Astrocyte of the spinal cord (primary cell): ENCODE measurements around the gene DVL1.

ENCODE experiments used
- DNase-seq: peaks from one replicate; pipeline ENCODE4 v3.0.0; 2011; ENCODE audit warnings: low read depth, low spot score
- H3K4me3 ChIP-seq: 2 replicates; pipeline ENCODE4 v1.5.1; 2011; ENCODE audit warnings: low read depth, mild to moderate bottlenecking, low read length, moderate library complexity
- in situ Hi-C: cut with HindIII; loops from 2 replicates; pipeline ENCODE4 v1.10.0; 2017; ENCODE audit warnings: low sequenced_read_pairs
- TF ChIP-seq, protein P1 (sequence below): IDR thresholded peaks from 2 replicates; pipeline ENCODE4 v1.5.1; 2012; ENCODE audit warnings: low read depth, mild to moderate bottlenecking, low read length, inconsistent platforms

Gene DVL1

DNA sequence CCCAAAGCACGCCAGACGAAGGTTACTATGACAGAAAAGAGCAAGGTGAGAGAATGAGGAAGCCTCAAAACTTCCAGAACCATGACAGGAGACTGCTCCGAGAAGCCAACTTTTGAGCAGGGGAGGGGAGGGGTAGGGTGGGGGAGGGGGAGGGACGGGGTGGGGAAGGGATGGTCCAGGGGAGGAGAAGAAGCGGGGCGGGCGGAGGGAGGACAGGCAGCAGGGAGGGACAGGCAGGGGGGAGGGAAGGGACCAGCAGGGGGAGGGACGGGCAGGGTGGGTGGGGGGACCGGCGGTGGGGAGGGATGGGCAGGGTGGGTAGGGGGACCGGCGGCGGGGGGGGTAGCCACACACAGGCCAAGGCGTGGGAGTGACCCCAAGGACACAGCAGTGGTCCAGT lies 26.8 kb downstream of the DVL1 start:
- no peak for DNase-seq
- TF ChIP-seq, protein P1, sequence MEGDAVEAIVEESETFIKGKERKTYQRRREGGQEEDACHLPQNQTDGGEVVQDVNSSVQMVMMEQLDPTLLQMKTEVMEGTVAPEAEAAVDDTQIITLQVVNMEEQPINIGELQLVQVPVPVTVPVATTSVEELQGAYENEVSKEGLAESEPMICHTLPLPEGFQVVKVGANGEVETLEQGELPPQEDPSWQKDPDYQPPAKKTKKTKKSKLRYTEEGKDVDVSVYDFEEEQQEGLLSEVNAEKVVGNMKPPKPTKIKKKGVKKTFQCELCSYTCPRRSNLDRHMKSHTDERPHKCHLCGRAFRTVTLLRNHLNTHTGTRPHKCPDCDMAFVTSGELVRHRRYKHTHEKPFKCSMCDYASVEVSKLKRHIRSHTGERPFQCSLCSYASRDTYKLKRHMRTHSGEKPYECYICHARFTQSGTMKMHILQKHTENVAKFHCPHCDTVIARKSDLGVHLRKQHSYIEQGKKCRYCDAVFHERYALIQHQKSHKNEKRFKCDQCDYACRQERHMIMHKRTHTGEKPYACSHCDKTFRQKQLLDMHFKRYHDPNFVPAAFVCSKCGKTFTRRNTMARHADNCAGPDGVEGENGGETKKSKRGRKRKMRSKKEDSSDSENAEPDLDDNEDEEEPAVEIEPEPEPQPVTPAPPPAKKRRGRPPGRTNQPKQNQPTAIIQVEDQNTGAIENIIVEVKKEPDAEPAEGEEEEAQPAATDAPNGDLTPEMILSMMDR: no peak
- H3K4me3 ChIP-seq: no peak overlapping the region
- in situ Hi-C loops: no loop called here

DNA sequence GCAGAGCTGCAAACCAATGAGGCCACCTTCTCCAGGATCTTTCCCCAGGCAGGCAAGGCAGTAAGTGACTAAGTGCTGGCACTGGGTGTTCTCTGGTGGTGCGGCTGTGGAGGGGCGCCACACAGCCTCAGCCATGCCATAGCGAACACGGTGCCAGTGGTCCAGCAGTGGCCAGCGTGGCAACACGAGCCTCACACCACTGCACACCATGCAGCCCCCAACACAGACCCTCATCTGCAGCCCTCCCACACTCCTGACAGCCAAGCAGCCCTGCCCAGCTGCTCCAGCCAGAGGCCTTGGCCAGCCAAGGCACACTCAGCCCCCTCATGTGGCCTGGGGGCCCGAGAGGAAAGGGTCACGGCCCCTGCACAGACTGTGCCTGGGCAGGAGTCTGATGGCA lies 27.7 kb downstream of the DVL1 start:
- TF ChIP-seq, protein P1: no peak
- DNase-seq: no peak
- H3K4me3 ChIP-seq: no peak overlapping the region
- in situ Hi-C loops: no loop called here

DNA sequence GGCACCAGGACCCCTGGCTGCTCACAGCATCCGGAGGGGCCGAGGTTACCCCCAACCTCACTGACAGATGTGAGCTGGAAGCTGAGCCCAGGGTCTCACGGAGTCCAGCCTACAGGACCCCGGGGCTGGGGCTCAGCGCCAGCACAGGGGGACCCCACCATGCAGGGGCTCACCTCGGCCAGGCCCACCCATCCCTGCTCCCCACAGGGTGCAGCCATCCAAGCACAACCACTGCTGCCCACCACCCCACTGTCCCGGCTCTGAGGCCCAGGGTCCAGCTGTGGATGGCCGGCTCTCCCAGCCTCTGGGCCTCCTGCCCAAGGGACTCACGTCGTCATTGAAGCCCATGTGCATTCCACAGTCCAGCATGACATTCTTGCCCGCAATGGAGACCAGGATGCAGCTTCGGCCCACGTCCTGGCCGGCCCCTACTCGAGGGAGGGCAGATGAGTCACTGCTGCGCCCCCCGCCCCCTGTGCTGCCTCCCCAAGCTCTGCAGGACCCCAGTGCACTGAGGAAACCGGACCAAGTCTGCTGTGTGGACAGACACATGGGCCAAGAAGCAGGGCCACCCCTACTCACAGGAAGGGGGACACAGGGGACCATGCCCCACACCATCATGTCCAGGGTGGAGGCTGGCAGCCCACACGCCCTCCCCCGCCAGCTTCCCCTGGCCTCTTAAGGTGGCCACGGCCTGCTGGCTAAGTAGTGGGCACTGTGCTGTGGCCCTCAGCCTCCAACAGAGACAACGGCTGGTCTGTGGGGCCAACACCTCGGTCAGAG lies 28.4 kb downstream of the DVL1 start:
- TF ChIP-seq, protein P1: no peak
- in situ Hi-C loops: no loop called here
- DNase-seq: no peak
- H3K4me3 ChIP-seq: no peak overlapping the region

DNA sequence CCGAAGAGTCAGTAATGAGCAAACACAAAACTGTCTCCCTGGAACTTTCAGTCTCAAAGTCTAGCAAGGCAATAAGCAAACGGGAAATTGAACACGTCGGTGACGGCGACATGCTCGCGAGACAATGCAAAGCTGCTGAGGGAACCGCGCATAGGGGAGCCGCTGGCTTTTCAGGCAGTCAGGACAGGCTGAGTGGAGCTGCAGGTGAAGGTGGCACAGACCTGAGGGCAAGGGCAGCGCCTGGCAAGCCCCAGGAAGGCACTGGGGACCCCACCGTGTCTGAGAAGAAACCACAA lies 29.6 kb downstream of the DVL1 start:
- TF ChIP-seq, protein P1: no peak
- DNase-seq: no peak
- in situ Hi-C loops: no loop called here
- no peak overlapping the region for H3K4me3 ChIP-seq

DNA sequence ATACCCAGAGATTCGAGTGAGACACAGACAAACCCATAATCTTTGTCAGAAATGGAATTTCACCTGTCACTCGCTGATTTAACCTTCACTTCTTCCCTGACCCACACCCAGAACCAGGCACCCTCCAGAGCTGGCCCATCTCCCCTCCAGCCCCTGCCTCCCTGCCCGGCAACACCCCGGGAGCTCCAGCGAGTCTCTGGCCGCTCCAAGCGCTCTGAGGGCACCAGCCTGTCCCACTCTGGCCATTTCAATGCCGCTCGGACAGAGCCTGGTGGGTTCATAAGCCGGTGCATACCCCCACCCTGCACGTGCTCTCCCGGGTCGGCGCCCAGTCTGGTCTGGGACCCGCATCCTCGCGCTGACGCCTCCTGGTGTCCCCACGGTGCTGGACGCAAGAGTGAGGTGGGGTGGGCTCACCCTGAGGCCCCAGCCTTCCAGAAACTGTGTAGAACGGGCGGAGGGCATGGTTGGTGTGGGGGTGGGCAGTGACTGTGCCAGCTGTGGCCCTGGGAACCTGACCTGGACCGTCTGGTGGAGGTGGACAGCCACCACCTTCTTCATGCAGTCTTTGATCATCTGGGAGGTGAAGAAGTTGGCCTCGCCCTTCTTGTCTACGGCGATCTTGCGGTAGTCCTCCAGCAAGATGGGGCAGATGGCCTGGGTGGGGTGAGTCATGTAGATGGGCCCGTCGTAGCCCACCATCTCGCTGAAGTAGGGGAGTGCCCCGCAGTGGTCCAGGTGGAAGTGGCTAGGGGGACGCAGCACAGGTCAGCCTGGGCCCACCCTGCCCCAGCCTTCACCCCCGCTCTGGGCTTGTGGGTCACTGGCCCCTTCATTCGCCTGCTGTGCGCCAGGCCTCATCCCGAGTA lies 30.2 kb downstream of the DVL1 start:
- H3K4me3 ChIP-seq: no peak overlapping the region
- in situ Hi-C loops: no loop called here
- DNase-seq: no peak
- TF ChIP-seq, protein P1: no peak

DNA sequence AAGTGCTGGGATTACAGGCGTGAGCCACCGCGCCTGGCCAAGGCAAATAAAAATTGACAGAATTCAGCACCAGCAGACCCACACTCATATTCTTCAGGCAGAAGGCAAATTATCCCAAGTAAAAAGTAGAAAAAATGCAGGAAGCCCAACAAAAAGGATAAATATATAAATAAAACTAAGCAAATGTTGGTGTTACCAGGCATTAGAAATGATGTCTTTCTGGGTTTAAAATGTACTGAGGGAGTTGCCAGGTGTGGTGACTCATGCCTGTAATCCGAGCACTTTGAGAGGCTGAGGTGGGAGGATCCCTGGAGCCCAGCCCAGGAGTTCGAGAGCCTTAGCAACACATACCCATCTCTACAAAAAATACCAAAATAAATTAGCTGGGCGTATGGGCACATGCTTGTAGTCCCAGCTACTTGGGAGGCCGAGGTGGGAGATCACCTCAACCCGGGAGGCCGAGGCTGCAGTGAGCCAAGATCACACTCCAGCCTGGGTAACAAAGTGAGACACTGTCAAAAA lies 31.0 kb downstream of the DVL1 start:
- DNase-seq: peak; percentile 95
- in situ Hi-C loops: no loop called here
- no peak overlapping the region for H3K4me3 ChIP-seq
- TF ChIP-seq, protein P1: no peak
